IgD-negative memory B cell (primary cell): ENCODE data around the gene DNMBP. TPM values are rescaled to one million over a fixed set of nuclear protein-coding genes. Genes with fewer than 3 reads are reported as not detected.
"Not testable (repeated sequence)": the region's sequence is repeated elsewhere in the genome, so short reads cannot be mapped to it uniquely, and the experiment has no call there.

Source experiments
- H3K27ac Mint-ChIP-seq, 3 donors: one replicate each; pipeline ENCODE4 v1.8.0; 2020 to 2022; ENCODE audit warnings: mild to moderate bottlenecking in 3 of 3, mixed read lengths in 3 of 3, moderate library complexity in 1 of 3
- H3K27me3 Mint-ChIP-seq: one replicate; pipeline ENCODE4 v1.8.0; 2021; ENCODE audit warnings: mixed read lengths
- H3K36me3 Mint-ChIP-seq: one replicate; pipeline ENCODE4 v1.8.0; 2020; ENCODE audit warnings: mild to moderate bottlenecking, mixed read lengths
- H3K4me1 Mint-ChIP-seq, 3 donors: one replicate each; pipeline ENCODE4 v1.8.0; 2020 to 2022; ENCODE audit warnings: mixed read lengths in 3 of 3, mild to moderate bottlenecking in 1 of 3
- H3K4me3 Mint-ChIP-seq, 4 donors: one replicate each; pipeline ENCODE4 v1.8.0; 2020 to 2022; ENCODE audit warnings: mild to moderate bottlenecking in 4 of 4, mixed read lengths in 4 of 4, moderate library complexity in 3 of 4
- H3K9me3 Mint-ChIP-seq, 3 donors: one replicate each; pipeline ENCODE4 v1.8.0; 2020 to 2021; ENCODE audit warnings: mixed read lengths in 3 of 3, mild to moderate bottlenecking in 1 of 3
- polyA plus RNA-seq: library from polyadenylated mRNA; unstranded; fragments of 300-500 nt; fragmentation: Illumina TruSeq; gene quantifications from one replicate; pipeline ENCODE4 v1.2.3, GENCODE V29; 2021

DNMBP gene
- polyA plus RNA-seq, 1 donor from 2014 or later, result 3.5 TPM

DNA sequence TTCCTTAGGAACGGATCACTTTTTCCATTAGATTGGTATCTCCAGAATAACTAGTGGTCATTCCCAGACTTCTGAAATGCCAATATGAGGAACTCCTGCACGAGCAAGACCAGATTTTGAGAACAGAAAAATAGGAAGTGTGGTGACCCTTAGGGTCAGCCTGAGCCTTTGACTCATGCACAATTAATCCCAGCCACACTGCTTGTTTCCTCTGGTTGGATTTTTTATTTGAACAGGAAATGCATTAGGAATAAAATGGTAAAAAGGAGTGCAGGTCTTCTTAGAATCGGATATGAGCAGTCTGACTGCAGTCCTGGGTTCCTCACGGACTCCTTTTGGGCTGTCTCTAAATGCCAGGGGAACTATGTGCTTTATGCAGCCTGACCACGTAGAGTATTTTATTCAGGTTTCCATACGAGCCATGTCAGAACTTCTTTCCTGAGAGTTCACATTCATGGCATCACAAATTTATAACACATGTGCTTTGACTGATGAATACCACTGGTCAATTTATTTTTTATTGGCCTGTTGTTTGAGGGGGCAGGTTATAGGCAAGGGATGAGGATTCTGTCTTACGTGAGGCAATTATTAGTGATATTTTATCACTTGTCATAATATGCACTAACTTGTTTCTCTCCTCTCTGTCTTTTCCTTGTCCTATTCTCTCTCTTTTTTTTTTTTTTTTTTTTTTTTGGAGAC, 46.1 kb downstream of the DNMBP start:
- H3K27me3 Mint-ChIP-seq, H3K36me3 Mint-ChIP-seq, H3K27ac Mint-ChIP-seq, H3K9me3 Mint-ChIP-seq, H3K4me3 Mint-ChIP-seq, H3K4me1 Mint-ChIP-seq: not testable (repeated sequence)

DNA sequence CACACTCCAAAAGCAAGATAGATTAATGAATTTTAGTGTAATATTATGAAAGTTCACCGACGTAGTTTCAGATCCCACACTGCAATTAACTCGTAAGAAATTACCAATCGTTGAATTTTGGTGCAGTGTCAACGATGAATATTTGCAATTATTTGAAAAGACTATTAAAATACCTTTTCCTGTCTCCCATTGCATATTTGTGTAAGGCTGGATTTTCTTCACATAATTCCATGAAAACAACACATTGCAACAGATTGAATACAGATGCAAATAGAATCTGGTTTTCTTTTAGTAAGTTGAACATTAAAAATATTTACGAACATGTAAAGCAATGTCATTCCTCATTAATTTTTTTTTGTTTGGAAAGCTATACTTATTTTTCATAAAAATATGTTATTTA, 50.9 kb downstream of the DNMBP start:
- no peak overlapping the region for H3K27ac Mint-ChIP-seq
- peaks cover 14% of the 10 kb centered on the region for H3K36me3 Mint-ChIP-seq
- H3K27me3 Mint-ChIP-seq, result no peaks in the 10 kb centered on the region
- H3K4me3 Mint-ChIP-seq, result no peak overlapping the region
- H3K9me3 Mint-ChIP-seq, result no peaks in the 10 kb centered on the region
- peaks cover 0 to 4% (median 0%) of the 10 kb centered on the region in 3 donors for H3K4me1 Mint-ChIP-seq

DNA sequence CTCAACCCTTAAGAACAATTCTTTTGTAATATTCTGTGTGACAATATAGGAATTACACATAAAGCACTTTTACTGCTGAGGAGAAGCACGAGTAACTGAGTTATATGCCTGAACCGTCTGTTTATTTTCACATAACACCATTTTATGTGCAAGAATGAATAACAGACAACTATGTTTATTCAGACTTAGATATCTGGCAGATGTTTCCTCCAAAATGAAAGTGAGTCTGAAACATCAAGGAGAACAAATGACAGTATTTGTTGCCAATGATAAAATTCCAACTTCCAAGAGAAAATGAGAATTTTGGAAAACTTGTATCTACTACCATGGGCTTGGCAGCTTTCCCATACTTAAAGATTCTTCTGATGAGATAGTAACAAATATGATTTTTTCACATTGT, 51.4 kb downstream of the DNMBP start:
- Mint-ChIP-seq H3K27ac (no peak overlapping the region), H3K4me3 (no peak overlapping the region), H3K4me1 (peaks cover 0 to 4% (median 0%) of the 10 kb centered on the region in 3 donors), H3K27me3 (no peaks in the 10 kb centered on the region), H3K36me3 (peaks cover 14% of the 10 kb centered on the region), H3K9me3 (no peaks in the 10 kb centered on the region)

DNA sequence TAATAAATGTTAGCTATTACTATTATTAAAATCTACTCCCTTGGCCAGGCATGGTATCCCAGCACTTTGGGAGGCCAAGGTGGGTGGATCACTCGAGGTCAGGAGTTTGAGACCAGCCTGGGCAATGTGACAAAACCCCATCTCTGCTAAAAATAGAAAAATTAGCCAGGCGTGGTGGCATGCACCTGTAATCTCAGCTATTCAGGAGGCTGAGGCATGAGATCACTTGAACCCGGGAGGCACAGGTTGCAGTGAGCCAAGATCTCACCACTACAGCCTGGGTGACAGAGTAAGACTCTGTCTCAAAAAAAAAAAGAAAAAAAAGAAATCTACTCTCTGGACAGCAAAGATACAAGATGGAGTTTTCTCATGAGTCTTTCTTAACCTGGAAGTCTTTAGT, 56.2 kb downstream of the DNMBP start:
- not testable (repeated sequence) for H3K27me3 Mint-ChIP-seq, H3K27ac Mint-ChIP-seq, H3K4me3 Mint-ChIP-seq, H3K4me1 Mint-ChIP-seq
- H3K36me3 Mint-ChIP-seq, result peaks cover 31% of the 10 kb centered on the region
- peaks cover 2 to 15% (median 9%) of the 10 kb centered on the region in 3 donors for H3K9me3 Mint-ChIP-seq

DNA sequence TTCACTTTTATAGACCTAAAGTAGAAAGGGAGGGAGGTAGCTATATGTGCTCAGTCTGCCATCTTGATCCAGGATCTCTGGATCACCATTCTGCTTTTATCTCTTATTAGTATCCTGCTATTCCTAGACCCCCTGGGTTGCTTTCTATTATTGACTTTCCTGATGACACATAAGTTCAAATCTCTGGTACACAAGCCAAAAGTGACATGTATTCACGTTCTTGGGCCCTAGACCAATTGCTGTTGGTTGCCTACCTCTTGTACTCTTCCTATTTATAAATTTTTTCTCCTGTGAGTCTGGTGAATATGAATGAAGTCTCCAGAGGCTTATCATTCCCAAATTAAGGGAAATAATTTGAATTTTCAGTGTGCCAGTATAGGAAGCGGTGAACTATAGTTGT, 56.9 kb downstream of the DNMBP start:
- peaks cover 0 to 9% (median 5%) of the 10 kb centered on the region in 3 donors for H3K4me1 Mint-ChIP-seq

DNA sequence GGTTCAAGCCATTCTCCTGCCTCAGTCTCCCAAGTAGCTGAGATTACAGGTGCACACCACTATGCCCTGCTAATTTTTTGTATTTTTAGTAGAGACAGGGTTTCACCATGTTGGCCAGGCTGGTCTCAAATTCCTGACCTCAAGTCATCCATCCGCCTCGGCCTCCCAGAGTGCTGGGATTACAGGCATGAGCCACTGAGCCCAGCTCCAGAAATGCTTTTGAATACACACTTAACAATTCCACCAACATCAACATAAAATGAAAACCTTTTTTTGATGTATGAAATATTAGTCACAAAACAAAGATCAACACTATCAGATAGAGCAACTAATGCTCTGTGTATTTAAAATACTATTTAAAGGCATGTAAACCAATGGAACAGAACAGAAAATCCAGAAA, 63.7 kb downstream of the DNMBP start:
- H3K4me1 Mint-ChIP-seq, H3K4me3 Mint-ChIP-seq, H3K27ac Mint-ChIP-seq, H3K27me3 Mint-ChIP-seq: not testable (repeated sequence)
- Mint-ChIP-seq H3K36me3 (peaks cover 19% of the 10 kb centered on the region), H3K9me3 (peaks cover 0 to 10% (median 0%) of the 10 kb centered on the region in 3 donors)

More for the DNA sequence above, 56.9 kb downstream of the DNMBP start:
- H3K9me3 Mint-ChIP-seq, result peaks cover 2 to 15% (median 9%) of the 10 kb centered on the region in 3 donors
- H3K36me3 Mint-ChIP-seq, result peaks cover 31% of the 10 kb centered on the region
- no peak overlapping the region for H3K27ac Mint-ChIP-seq
- no peak overlapping the region for H3K4me3 Mint-ChIP-seq
- H3K27me3 Mint-ChIP-seq, result no peaks in the 10 kb centered on the region

DNA sequence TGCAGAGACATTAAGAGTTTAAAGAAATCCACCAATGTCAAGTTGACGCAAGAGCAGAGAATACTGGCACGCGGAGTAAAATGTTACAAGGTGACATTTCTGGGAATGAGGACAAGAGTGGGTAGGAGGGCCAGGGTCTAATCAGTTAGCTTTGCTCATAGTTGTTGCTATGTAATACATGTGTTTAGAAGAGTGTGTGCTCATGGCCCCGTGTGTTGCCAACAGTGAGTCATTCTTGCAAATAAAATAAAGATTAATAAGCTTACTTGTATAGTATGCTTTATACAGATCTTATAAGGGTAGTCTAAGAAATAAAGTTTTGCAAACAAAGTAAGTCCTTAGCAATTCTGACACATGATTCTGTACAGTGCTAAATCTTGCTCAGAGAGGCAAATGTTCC, 64.5 kb downstream of the DNMBP start:
- H3K4me1 Mint-ChIP-seq, result peaks cover 1 to 6% (median 3%) of the 10 kb centered on the region in 3 donors
- H3K27me3 Mint-ChIP-seq, result no peaks in the 10 kb centered on the region
- peaks cover 0 to 3% (median 0%) of the 10 kb centered on the region in 3 donors for H3K9me3 Mint-ChIP-seq
- peaks cover 14% of the 10 kb centered on the region for H3K36me3 Mint-ChIP-seq
- no peak overlapping the region for H3K4me3 Mint-ChIP-seq
- H3K27ac Mint-ChIP-seq, result no peak overlapping the region

DNA sequence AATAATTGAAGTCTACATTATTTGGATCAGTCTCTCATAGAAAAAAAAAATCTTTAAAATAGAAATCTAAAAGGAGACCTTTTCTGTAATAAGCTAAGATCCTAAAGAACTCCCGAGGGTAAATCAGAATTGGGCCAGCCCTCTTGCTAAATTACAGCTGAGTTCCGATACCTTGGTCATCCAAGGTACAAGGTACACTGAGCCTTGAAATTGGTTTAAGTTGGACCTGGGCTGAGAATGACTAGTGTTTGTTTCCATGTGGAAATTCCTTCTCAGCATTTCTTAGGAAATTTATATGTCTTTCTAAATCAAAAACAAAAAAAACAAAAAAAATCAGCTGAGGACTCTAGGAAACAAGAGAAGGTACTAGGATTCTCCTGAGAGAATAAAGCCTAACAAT, 64.9 kb downstream of the DNMBP start:
- Mint-ChIP-seq H3K9me3 (no peaks in the 10 kb centered on the region), H3K4me1 (peaks cover 0 to 6% (median 1%) of the 10 kb centered on the region in 3 donors), H3K36me3 (peaks cover 13% of the 10 kb centered on the region), H3K27ac (no peak overlapping the region), H3K4me3 (no peak overlapping the region), H3K27me3 (no peaks in the 10 kb centered on the region)

DNA sequence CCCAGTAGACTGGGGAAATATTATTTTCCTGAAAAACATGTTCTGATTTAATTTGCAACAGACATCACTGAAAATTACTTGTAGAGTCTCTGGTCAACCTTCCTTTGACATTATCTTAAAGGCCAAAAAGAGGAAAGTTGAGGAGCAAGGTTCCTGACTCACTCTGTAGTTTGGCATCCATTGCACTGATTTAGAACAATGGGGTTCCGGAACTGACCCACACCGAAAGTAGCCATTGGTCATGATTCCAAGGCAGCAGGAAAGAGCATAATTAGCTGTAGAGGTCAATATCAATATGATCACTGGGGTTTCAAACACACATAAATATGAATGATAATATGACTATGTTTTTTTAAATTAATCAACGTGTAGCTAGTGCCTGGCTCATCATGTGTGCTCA, 65.8 kb downstream of the DNMBP start:
- Mint-ChIP-seq H3K4me3 (no peak overlapping the region), H3K36me3 (peaks cover 15% of the 10 kb centered on the region), H3K27me3 (no peaks in the 10 kb centered on the region), H3K4me1 (peaks cover 3 to 7% (median 4%) of the 10 kb centered on the region in 3 donors), H3K9me3 (no peaks in the 10 kb centered on the region), H3K27ac (no peak overlapping the region)

DNA sequence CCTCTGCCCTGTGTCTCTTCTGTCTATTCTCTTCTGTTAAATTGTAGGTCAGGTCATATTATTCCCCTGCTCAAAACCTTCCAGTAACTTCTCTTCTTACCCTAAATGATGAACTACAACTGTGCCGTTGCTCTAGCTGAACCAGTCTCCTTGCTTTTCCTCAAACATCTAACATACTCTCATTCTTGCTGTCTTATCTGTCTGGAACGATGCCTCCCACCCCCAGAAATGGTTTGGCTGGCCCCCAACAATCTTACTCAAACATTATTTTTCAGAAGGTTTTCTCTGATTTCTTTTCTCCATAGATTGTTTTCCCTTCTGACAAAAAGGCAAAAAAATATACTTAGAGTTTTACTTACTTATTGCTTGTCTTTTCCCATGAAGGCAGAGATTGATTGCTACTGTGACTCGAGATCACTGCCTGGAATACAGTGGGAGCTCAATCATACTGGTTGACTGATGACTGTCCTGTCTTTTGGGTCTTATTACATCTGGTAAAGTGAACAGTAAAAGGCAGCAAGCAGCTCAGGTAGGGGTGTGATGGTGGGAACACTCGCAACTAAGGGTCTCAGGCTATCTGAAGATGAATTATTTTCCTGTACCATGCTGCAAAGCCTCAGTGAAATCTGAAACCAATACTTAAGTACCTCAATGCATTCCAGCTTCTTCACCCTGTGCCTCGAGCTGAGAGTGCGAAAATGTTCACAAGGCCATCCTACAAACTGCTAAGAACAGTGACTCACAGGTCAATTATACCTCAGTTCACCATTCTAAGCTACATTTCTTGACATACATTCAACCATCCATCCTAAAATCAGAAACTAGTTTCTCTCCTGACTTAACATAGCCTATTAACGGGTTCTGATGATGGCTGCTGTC, 67.6 kb downstream of the DNMBP start:
- peaks cover 4 to 9% (median 7%) of the 10 kb centered on the region in 3 donors for H3K4me1 Mint-ChIP-seq
- H3K9me3 Mint-ChIP-seq, result no peaks in the 10 kb centered on the region
- peaks cover 19% of the 10 kb centered on the region for H3K36me3 Mint-ChIP-seq
- no peaks in the 10 kb centered on the region for H3K27me3 Mint-ChIP-seq
- H3K4me3 Mint-ChIP-seq, result no peak overlapping the region
- H3K27ac Mint-ChIP-seq, result no peak overlapping the region

DNA sequence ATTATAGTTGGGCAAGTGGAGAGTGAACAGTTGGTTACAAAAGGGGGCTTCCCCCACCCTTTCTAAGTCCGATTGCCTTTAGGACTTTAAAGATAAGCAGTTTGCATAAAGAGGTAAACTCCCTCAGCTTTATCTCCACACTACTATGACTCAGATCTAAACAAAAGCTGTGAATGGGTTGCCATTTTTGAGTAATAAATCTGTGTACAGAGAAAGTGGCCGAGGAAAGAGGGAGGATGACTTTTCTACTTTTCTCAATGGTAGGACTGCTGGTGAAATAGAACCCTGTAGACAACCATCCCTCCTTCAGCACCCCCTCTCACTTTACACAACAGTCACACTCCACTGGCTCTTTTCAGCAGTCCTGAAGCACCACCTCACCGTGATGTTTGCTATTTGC, 71.2 kb downstream of the DNMBP start:
- H3K4me1 Mint-ChIP-seq, result peaks cover 4 to 9% (median 7%) of the 10 kb centered on the region in 3 donors
- H3K4me3 Mint-ChIP-seq, result no peak overlapping the region
- no peaks in the 10 kb centered on the region for H3K27me3 Mint-ChIP-seq
- H3K27ac Mint-ChIP-seq, result peak overlapping the region in 1 of 3 donors; percentile 10
- no peaks in the 10 kb centered on the region for H3K9me3 Mint-ChIP-seq
- H3K36me3 Mint-ChIP-seq, result peaks cover 19% of the 10 kb centered on the region

DNA sequence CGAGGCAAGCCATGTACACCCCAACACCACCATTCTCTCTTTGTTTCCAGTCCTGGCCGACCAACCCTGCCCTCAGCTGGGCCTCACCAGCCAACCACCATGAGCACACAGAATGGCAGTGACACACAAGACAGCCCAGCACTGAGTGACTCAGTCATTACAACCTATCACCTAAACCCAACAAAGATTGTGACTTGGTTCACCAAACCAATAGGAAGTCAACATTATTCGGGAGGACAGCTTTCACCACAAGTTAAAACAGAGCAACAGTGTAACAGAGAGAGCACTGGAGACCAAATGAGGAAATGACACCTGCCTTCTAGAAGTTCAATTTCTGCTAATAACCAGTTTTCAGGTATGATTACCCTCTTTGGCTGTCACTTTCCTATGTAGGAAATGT, 72.1 kb downstream of the DNMBP start:
- Mint-ChIP-seq H3K27me3 (no peaks in the 10 kb centered on the region), H3K4me1 (peaks cover 4 to 9% (median 7%) of the 10 kb centered on the region in 3 donors), H3K4me3 (no peak overlapping the region), H3K9me3 (no peaks in the 10 kb centered on the region), H3K36me3 (peaks cover 19% of the 10 kb centered on the region), H3K27ac (no peak overlapping the region)

DNA sequence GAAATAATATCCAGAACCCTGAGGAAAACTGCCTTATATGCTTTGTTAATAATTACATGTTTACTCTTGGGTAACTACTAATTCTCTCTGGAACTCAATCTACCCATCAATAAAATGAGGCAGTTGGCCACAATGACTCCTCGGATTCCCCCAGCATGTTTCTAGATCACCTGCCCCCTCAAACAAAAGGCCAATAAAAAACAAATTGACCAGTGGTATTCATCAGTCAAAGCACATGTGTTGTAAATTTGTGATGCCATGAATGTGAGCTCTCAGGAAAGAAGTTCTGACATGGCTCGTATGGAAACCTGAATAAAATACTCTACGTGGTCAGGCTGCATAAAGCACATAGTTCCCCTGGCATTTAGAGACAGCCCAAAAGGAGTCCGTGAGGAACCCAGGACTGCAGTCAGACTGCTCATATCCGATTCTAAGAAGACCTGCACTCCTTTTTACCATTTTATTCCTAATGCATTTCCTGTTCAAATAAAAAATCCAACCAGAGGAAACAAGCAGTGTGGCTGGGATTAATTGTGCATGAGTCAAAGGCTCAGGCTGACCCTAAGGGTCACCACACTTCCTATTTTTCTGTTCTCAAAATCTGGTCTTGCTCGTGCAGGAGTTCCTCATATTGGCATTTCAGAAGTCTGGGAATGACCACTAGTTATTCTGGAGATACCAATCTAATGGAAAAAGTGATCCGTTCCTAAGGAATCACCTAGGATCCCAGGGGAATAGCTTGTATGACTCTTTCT, 77.4 kb downstream of the DNMBP start:
- peaks cover 18% of the 10 kb centered on the region for H3K36me3 Mint-ChIP-seq
- not testable (repeated sequence) for H3K9me3 Mint-ChIP-seq, H3K27me3 Mint-ChIP-seq, H3K27ac Mint-ChIP-seq, H3K4me3 Mint-ChIP-seq
- peaks cover 2 to 11% (median 6%) of the 10 kb centered on the region in 3 donors for H3K4me1 Mint-ChIP-seq

DNA sequence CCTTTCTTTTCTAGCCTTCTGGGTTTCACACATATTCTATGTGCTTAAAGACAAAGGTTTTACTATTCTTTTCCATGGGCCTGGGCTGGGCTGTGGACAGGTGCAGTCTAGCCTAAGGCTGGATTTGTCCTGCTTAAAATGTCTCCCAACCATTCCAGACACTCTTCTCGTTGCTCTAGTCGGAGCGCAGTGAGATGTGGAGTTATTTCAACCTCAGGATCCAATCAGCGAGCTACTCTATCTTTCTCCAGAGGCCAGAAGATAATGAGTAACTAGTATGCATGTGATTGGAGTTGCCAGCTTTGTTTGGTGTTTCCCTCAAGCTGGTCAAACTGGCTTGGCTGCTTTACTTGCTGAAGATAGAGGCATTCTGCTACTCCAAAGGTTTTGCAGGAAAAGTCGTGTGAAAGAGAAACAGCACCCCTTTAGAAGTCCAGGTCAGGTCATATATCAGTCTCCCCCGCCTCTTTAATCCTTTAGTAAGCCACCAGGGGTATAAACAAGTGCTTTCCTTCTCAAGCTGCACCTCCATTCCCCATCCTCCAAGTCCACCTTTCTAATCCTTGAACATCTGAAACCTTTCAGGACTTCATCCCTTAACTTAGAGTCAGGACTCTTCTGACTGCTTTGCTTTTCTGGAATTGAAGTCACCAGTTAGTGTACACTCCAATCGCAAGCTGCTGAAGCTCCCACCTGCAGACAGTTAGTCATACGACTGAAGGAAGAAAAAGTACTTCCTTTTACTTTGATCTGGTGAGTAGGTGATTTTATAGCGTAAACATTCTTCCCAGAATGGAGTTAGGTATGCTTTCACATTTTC, 78.8 kb downstream of the DNMBP start:
- peaks cover 12% of the 10 kb centered on the region for H3K36me3 Mint-ChIP-seq
- H3K4me1 Mint-ChIP-seq, result peaks cover 2 to 12% (median 6%) of the 10 kb centered on the region in 3 donors
- peaks cover 0 to 2% (median 0%) of the 10 kb centered on the region in 3 donors for H3K9me3 Mint-ChIP-seq
- H3K4me3 Mint-ChIP-seq, result no peak overlapping the region
- H3K27ac Mint-ChIP-seq, result no peak overlapping the region
- no peaks in the 10 kb centered on the region for H3K27me3 Mint-ChIP-seq
